Stimulated activated CD4-positive, alpha-beta T cell treated with anti-CD3 and anti-CD28 coated beads, Interleukin-4, amount 100 ng/mL, for 48 hours (primary cell): ENCODE results near the gene TMEM154.
A peak's percentile ranks its signal among the peaks of the same experiment; 100 is the strongest.

ENCODE experiments used
- DNase-seq, 2 donors: peaks; one replicate each; pipeline ENCODE4 v3.0.0-alpha.2; 2020; ENCODE audit warnings: low read depth in 2 of 2

TMEM154 gene

DNA sequence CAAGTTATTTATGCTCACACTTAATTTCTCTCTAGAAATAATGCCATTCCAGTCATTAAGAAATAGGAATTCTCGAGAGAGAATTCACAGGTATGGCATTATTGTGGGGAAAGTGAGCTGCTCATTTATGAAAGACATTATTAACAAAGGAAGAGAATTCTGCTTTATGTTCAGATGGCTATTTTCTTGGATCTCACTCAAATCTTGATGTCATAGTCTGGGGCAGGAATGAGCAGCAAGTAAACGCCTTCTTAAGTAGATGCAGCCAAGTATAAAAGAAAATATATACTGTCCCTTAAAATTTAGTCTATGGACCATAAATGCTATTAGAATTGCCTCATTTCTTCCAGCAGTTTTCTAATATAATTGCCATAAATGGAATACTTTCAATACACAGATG is 85.7 kb downstream of the TMEM154 start:
- DNase-seq: no peak

DNA sequence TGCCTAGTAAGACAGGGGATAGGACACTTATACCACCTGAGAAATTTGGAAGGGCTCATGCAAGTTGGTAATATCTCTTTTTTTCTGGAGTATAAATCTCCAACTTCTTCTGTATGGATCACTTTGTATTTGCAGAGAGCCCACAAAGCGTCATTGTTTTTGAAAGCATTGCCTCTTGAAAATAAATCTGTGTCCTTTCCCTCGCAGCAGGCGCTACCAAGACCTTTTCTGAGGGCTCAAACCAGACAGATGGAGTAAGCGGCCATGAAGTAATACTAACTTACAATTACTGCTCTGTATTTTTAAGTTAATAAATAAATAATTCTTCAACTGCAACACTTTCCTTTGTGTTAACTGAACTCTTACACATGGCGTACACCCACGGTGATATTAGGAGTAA is 87.9 kb downstream of the TMEM154 start:
- no peak for DNase-seq

DNA sequence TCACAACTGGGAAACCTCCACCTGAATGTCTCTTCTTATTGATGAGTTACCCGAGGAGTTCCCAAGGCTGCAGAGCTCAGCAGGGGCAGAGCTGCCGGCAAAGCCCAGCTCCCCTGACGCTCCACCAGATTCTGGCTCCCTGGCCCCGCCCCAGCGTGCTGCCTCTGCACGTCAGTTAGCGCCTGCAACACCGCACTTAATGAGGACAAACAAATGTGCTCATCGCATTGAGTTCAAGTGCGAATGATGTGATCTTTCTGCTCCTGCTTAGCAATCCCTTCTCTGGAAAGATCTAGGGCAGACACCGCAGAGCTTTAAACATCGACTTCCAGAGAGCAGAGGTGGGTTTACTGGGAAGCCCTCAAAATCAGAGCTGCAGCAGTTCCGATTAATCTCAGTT is 88.4 kb downstream of the TMEM154 start:
- DNase-seq: peak; percentile 1 to 21

GRCh38 chr4:152590179-152591031 is 89.4 kb downstream of the TMEM154 start:
- DNase-seq: no peak

- DNase-seq: no peak
Observed at GRCh38 chr4:152588869-152589268, 90.9 kb downstream of the TMEM154 start.

DNA sequence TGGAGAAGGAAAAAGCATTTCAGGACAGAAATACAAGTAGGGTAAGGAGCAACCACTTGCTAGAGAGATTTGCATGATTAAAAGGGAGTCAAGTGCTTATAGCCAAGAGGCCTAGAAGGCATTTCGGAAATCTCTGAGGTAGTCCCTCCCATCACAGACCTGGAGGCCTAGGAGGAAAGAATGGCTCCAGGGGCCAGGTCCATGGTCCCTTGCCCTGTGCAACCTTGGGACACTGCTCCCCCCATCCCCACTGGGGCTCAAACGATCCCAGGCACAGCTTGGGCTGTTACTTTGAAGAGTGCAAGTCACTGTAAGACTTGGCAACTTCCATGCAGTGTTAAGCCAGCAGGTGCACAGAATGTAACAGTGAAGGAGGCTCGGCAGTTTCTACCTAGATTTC is 92.7 kb downstream of the TMEM154 start:
- no peak for DNase-seq

DNA sequence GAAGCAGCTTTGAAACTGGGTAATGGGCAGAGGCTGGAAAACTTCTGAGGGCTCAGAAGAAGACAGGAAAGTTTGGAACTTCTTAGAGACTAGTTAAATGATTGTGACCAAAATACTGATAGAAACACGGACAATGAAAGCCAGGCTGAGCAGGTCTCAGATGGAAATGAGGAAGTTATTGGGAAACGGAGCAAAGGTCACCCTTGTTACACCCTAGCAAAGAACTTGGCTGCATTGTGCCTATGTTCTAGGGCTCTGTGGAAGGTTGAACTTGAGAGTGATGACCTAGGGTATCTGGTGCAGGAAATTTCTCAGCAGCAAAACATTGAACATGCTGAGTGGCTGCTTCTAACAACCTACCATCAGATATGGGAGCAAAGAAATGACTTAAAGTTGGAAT is 93.1 kb downstream of the TMEM154 start:
- DNase-seq: no peak

GRCh38 chr4:152585023-152585441 is 94.8 kb downstream of the TMEM154 start:
- no peak for DNase-seq

- DNase-seq: no peak
Observed at GRCh38 chr4:152581536-152582160, 98.1 kb downstream of the TMEM154 start.

DNA sequence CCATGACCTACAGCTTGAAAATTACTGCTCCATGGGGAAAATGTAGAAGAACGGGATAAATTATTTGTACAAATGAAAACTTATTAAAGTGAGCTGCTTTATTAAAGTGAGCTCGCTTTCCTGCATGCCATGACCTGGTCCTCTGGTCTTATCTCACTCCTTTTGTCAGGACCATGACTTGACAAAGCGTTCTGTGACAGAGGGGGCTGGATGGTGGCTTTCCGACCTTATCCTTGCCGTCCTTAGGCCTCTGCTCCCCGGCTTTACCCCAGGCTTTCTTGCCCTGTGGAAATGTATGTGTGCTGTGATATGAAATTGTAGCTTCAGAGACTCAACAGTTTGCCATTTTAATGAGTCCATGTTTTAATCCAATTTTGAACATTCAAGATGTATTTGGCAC is 99.9 kb downstream of the TMEM154 start:
- no peak for DNase-seq

DNA sequence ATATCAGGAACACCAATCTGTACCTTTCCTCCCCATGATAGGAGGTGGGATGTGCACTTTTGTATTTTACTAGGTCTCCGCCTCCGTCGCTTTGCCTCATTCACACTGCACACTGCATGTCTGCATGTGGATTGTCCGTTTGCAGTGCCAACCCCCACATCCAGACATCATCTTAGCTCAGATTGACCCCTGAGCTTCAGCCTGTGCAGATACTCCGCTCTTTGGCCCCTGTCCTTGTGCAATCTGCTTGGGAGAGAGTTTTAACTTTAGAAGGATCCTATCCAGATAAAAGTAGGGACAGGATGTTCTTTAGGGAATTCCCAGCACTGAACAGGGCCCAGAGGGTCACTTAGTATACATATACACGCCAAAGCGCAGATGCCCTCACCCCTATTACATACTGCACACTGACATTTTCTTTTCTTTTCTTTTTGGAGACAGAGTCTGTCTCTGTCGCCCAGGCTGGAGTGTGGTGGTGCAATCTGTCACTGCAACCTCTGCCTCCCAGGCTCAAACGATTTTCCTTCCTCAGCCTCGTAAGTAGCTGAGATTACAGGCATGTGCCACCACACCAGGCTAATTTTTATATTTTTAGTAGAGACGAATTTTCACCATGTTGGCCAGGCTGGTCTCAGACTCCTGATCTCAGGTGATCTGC is 100.6 kb downstream of the TMEM154 start:
- DNase-seq: no peak

GRCh38 chr4:152578670-152579069 is 101.1 kb downstream of the TMEM154 start:
- DNase-seq: no peak

- DNase-seq: no peak
Observed at GRCh38 chr4:152577708-152578396, 101.9 kb downstream of the TMEM154 start.

DNA sequence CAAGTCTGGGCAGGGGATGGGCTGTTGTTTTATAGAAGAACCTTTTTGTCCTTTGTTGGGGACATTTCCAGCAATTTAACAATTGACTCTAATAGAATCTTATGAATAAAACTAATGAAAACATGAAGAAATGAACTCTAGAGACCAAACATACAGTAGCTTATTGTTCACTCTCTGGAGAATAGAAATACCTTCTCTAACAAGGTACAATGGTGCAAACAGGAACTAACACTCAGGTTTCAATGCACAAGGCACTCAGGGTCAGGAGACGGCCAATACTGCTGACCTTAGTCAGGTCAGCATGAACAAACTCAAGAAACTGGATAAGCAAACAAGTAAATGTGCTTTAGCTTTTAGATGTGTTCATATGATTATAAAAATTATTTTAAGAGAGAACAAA is 104.3 kb downstream of the TMEM154 start:
- no peak for DNase-seq

GRCh38 chr4:152573861-152574260 is 105.9 kb downstream of the TMEM154 start:
- no peak for DNase-seq

DNA sequence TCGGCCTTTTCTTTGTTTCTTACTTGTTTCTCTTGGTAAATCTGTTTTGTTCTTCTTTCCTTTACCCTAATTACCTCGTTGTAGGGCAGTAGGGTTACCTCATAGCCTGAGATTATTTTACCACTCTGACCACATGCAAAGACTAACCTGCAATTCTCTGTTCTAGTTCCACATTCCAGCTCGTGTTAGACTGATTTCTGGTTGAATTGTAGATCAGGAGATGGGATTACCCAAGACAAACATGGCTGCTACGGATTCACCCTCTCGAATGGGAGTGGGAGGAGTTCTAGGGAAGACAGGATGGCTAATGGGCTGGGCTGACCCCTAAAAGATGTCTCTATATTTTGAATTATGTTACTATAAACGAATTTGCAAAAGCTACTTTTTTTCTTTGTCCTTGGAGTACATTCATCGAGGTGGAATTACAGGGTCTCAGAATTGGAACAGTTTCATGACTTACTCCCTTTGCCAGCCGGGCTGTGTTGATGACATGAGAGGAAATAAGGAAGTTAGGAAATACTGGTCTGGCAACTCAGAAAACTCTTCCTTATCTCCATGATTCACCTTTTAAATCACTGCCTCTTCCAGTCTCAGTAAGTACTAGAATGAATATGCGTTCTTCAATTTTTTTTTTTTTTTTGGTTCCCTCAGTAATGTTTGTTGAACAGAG is 107.2 kb downstream of the TMEM154 start:
- DNase-seq: no peak

- no peak for DNase-seq
Observed at GRCh38 chr4:152571770-152572169, 108.0 kb downstream of the TMEM154 start.

DNA sequence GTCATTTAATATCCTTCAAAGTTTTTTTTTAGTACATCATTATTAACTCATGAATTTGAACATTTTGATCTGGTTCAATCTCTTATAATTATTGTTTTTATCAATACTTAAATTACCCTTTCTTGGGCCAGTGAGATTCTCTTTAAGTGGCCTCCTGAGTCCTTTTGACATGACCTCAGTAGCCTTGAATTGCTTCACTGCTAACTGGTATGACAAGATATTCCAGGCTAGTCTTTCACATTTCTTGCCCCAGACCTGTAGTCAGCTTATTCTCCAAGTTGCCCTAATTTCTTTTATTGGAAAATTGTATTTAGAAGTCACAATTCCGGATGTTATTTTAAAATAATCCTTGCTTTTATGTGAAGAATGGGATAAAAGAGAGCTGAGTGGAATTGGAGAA is 108.5 kb downstream of the TMEM154 start:
- DNase-seq: no peak
